GM18520 (cell line): ENCODE data around the gene MILR1.

Source experiments
- ATAC-seq: cut with Tn5 transposase; IDR thresholded peaks from one replicate; pipeline ENCODE4 v1.9.1; 2021; ENCODE audit not compliant: unreplicated experiment

MILR1 gene

DNA sequence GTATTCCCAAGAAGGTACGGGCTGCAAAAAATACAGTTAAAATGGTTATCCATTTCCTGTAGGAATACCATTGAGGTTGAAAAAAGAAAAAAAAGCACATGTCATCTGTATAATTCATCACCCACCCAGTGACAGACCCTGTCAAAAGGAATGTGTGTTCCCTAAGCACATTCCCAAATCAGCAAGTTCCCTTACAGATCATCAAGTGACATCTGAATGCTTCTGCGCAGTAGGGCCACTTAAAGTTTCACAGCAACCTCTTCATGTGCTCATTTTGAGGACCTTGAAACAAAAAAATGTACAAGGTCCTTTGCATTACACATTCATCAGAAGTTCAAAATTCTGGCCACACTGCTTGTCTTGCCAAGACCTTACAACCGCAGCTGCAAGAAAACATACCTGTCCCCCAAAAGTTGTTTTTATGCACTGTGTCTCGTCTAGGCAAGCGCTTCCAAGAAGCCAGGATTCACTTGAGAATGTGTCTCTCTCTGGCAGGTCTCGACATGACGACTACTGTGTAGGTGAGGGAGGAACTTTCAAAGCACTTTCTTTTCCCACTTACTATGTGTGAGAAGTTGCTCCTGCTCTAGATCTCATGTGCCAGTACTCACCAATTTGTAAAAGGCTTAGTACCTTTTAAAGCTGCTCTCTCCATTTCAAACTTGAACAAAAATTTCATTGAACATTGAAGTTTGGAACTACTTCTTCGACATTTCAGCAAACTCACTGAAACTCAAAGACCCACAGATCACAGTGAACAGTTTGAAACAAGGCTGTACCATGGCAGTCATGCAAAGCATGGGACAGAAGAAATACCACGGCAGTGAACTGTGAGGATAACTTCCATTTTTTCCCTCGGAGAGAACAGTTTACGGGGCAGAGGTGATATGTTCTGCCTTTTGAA is 52.2 kb downstream of the MILR1 start:
- no peak for ATAC-seq

DNA sequence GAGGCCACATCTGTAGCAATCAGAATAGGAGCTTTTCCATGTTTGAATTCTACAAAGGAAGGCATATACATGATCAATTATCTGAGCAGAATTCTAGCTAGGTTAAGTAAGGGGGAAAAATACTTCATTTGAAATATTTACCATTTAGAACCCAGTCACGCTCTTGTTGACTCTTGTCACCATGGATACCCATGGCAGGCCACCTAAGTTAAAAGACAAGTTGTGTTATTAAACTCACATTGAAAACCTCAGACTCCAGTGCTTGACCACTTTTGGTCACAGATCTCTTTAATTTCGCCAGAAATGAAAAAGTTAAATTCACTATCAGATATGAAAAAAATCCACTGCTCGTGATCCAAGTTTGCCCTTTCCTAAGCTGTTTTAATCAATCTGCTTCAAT is 53.1 kb downstream of the MILR1 start:
- ATAC-seq: no peak

DNA sequence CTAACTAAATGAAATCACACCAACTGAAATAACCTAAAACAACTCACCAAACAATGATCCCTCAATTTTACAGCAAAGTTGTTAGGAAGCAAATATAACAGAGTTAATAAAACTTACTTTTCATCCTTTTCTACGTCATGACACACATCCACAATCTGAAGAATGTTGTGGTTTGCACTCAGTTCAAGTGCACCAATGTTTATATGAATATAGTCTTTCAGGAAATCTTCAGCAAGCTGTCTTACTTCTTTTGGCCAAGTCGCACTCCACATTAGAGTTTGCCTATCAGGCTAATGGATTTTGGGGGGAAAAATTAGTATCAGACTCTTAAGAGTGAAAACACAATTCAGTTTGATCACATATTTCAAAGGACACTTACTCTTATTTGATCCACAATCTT is 53.9 kb downstream of the MILR1 start:
- ATAC-seq: no peak

DNA sequence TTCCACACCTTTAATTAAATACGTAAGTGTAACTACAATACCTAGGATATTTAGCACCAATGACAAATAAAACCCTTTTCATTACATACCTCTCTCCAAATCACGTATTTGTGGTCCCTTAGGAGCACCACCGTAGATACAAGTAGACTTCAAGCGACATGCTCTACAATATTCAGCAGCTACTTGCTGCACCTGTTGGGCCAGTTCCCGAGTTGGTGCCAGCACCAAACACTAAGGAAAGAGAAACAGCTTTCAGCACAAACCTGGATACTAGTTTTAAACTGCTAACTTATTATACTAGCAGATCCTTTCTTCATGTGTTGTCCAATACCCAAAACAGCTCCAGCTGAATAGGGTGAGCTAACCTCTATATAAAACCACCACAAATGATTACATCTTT is 54.4 kb downstream of the MILR1 start:
- ATAC-seq: no peak

DNA sequence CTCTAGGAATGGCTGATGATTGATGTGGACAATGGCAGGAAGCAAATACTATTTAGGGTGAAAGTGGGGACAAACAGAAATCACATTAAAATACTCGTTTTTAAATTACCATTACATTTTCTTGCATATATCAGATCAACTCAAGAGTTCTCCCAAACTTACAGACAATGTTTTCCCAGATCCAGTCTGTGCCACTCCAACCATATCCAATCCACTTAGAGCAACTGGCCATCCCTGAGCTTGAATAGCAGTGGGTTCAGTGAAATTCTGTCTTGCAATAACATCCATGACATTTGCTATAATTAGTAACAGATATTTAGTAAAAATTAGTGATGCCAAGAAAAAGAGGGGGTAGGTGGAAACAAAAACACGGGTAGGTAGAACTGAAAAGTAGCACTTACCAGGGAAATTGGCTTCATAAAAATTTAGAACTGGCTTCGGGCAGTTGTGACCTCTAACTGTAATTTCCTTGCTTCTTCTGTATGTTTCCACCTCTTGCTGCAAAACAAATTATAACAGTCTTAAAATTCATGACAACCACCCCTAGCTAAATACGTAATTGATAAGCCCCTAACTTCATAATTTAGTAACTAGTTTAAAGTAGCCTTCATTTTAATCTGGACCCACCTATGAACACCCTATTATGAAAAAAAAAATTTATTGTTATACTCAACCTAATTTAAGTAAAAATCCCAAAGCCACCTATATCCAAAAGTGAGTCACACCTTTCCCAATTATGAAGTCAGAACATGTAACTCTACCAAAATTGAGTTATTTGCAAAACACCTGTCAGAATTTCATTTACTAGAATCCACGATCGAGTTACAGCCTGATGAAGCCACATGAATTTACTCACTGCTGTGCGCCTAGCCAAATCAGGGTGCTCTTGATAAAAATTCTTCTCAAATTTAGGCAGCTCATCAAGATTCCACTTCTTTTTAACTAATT is 55.2 kb downstream of the MILR1 start:
- ATAC-seq: no peak

DNA sequence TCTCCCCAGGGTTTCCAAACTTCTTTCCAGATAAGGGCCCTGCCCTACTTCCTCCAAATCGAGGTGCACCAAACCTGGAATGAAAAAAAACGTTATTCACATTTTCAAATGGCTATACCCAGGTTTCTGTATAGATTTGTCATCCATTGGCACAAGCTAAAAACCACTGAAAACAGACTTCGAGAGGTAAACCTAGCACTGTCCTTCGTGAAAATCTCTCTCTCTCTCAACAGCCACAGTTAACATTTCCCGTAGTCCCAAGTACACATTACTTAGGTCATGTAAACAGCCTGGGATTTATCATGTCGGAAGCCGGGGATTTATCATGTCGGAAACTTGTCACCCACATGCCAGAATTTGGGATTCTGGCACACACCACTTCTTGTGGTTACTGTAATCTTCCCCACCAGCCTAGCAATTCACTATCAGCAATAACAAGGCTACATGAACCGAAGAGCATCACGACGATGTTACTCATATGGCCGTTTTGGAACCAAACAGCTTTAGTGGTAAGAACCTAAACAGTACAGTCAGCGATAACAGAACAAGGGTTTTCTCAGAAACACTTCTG is 55.9 kb downstream of the MILR1 start:
- ATAC-seq: no peak

DNA sequence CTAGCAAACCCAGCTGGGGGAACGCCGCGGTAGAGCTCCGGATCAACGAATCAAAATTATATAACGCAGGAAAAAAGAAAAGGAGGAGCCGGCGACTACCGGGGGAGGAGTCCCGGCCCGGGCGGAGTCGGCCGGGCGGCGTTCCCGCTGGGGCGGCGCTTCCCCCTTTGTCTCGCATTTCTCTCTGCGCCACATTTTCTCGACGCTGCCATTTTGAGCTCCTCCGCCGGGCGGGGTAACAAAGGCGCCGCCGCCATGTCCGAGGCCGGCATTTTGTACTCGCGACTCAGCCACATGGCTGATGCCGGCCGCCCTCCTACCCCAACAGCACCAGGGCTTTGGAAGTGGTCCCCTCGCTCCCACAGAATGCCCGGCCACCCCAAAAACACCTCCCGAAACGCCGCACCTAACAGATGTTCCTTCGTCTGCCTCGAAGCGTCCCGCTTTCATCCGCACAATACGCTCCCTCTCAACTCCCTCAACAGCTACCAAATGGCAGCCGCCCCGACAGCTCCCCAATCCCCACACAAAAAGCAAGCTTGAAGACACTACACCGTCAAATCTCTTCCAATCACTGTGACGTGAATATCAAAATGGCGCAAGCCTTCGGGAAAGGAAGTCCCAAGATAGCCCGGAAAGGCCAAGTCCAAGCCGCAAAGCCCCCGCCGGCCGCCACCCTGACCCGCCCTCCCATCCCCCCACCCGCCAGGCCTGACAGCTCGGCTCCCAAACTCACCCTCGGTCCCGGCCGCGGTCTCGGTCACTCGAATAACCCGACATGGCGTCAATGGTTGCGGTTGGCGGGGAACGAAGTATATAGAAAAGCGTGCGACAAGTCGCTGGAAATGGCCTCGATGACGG is 56.7 kb downstream of the MILR1 start:
- ATAC-seq: no peak

DNA sequence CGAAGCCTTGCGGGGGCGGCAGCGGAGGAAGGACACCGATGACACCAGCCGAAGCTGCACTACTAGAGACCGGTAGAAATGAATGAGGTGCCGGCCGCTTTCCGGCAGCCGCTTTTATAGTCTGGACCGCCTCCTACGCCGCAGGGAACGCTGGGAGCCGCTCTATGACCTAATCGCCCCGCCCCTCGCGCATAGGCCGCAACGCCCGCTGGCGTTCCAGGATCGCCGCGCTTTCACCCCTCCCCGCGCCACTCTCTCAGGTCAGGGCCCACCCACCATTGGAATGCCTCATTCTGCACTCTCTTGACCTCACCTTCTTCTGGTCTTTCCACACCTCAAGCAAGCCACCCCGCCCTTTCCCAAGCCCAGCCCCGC is 57.3 kb downstream of the MILR1 start, which contains the start of gene DDX5:
DDX5 (minus strand) TSS at position 89 of the 375 bp plus-strand sequence. CDS start 170 bp downstream, outside the sequence.
- peak; percentile 42 for ATAC-seq

DNA sequence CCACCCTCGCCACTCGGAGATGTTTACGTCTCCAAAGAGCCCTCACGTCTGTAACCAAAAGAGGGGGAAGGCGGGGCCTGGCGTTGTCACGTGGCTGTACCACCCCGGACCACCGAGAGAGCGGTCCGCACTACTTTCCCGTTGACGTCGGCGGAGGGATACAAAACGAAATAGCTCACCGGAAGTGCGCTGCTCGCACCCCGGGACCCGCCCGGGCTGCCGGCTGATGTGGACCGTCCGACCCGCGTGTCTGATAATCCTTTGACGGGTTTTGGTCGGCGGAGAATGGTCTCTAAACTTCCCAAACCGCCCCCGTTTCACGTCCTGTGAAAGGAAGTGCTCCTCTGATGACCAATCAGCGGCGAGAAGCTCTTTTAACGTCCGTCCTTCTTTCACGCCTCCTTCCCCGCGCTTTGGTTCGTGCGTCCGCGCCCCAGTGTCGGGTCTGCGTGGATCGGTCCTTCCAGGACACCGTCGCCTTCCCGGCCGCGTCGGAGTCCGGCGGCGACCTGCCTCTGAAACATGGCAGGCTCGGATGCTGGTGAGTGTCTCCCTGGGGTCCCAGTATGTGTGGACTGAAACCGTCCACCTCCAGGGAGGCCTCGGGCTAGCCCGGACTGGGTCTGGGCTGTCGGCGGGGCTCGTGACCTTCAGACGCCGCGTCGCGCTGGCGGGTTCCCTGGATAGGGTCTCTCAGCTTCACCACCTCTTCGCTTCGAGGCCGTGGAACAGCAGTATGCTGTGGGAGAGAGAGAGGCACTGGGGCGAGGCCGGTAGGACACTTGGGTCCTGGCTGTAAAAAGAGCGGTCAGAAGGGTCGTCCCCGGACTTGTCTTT is 57.9 kb downstream of the MILR1 start, which contains the start of gene CEP95:
CEP95 (plus strand) TSS at position 402 of the 837 bp plus-strand sequence; CDS start at position 523, 121 bp downstream.
- peak; percentile 44 for ATAC-seq

DNA sequence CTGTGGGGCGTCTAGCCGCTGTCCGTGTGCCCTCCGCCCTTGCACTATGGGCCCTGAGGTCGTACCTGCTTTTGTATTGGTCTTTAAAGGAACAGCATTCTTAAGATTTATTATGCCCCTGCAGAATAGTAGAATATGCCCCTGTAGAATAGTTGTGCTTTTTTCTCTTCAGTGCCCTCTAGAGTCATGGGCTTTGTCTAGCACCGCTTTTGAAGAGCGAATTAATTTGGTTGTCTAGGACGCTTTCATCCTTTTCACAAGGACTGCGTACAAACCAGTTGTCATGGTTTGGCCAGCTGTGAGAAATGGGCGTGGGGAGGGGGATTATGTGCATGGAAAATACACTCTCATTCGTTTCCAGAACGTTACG is 58.5 kb downstream of the MILR1 start:
- ATAC-seq: peak; percentile 10

DNA sequence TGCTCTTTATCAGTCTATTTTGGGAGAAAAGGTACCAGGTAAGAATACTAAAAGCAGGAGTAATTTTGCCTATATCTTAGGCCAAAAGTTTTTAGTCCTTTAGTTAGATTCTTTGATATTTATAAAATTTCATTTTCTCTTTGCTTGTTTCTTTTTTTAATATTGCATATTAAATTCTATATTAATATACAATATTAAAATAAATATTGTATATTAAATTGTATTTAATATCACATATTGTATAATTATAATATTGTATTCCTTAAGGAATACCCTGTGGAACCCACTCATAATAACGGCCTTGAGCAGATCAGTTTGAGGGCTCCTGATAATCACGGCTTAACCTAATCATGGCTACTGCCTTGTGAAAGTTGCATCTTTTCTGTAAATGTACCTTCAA is 59.8 kb downstream of the MILR1 start:
- no peak for ATAC-seq

DNA sequence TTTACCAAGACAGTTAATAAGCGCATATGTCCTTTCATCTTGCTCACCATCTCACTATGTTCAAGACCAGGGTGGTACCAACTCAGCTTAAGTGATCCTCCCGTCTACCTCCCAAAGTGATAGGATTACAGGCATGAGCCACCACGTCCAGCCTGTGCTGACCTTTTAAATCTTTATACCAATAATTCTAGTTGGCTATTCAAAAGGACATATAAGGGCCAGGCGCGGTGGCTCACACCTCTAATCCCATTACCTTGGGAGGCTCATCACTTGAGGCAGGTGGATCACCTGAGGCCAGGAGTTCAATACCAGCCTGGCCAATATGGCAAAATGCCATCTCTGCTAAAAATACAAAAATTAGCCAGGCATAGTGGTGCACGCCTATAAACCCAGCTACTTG is 60.3 kb downstream of the MILR1 start:
- ATAC-seq: no peak

DNA sequence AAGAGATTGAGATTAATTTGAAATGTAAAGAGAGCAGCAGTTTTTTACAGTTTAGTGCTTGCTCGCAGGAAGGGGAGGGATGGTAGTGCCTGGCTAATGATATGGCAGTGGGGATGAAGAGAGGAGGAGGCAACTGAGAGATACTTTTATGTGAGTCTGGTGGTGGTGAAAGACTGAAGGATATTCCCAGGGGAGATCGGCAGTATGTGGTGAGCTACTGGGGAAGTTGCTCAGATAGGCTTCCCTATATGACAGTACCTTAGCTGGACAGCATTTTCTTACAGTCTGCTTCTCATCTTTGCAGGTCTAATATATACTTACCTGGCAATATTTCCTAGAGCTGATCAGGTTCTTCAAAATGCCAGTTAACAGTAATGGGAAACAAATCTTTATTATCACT is 66.5 kb downstream of the MILR1 start:
- no peak for ATAC-seq

DNA sequence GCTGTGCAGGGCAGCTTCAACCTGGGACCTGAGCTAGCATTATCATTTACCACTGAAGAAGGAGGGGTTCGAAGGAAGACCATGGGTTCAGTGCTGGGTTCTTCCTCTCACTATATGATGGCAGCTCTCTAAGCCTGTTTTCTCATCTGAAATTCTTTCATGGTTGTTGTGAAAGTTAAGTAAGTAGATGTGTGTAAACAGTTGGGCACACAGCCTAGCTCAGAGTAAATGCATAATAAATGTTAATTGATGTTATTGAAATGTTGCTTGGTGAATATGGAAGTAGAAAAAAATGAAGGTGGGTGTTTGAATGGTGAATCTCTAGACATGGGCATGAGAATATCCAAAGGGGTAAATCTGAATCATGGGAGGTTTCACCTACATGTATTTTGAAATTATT is 66.9 kb downstream of the MILR1 start:
- no peak for ATAC-seq
